Memory B cell (primary cell): Measurements from ENCODE around the gene CTNNB1.

Experiments used
- ATAC-seq: fragments of 150-1000 bp; cut with Tn5 transposase; 2 replicates; pipeline ENCODE4 v1.10.0; 2021; ENCODE audit warnings: low read depth, mild to moderate bottlenecking, moderate library complexity
- DNase-seq, 2 donors: peaks; one replicate each; pipeline ENCODE4 v3.0.0; 2022; ENCODE audit warnings: low spot score in 2 of 2
- H3K27ac Mint-ChIP-seq: one replicate; pipeline ENCODE4 v1.8.0; 2022; ENCODE audit warnings: mild to moderate bottlenecking, moderate library complexity, mixed read lengths
- H3K27me3 Mint-ChIP-seq: one replicate; pipeline ENCODE4 v1.8.0; 2022; ENCODE audit warnings: mixed read lengths
- H3K36me3 Mint-ChIP-seq: one replicate; pipeline ENCODE4 v1.8.0; 2022; ENCODE audit warnings: mild to moderate bottlenecking, mixed read lengths
- H3K4me1 Mint-ChIP-seq: one replicate; pipeline ENCODE4 v1.8.0; 2022; ENCODE audit warnings: mixed read lengths
- H3K4me3 Mint-ChIP-seq: one replicate; pipeline ENCODE4 v1.8.0; 2022; ENCODE audit warnings: mild to moderate bottlenecking, moderate library complexity, mixed read lengths
- H3K9me3 Mint-ChIP-seq: one replicate; pipeline ENCODE4 v1.8.0; 2022; ENCODE audit warnings: mixed read lengths

Gene CTNNB1

GRCh38 chr3:41198950-41199865, at the start of gene CTNNB1:
Gene CTNNB1, plus strand, starts transcription at chr3:41199505. Its CDS starts 24,564 bp downstream, at chr3:41224069.
- Mint-ChIP-seq H3K4me1 (peaks cover 23% of the 10 kb centered on the region), H3K4me3 (peak within 1 kb of the TSS; percentile 96), H3K9me3 (no peaks in the 10 kb centered on the region), H3K27ac (peak within 1 kb of the TSS; percentile 98), H3K36me3 (peaks cover 2% of the 10 kb centered on the region), H3K27me3 (no peaks in the 10 kb centered on the region)
- peak; percentile 94 to 98 for DNase-seq
- ATAC-seq, result peak; percentile 81

GRCh38 chr3:41155834-41156233, 43.5 kb upstream of the CTNNB1 start:
- Mint-ChIP-seq H3K27me3 (peaks cover 4% of the 10 kb centered on the region), H3K9me3 (no peaks in the 10 kb centered on the region), H3K36me3 (no peaks in the 10 kb centered on the region), H3K27ac (no peak overlapping the region), H3K4me1 (no peaks in the 10 kb centered on the region), H3K4me3 (no peak overlapping the region)
- no peak for ATAC-seq
- no peak for DNase-seq

- Mint-ChIP-seq H3K27ac (no peak overlapping the region), H3K36me3 (no peaks in the 10 kb centered on the region), H3K9me3 (no peaks in the 10 kb centered on the region), H3K27me3 (peaks cover 7% of the 10 kb centered on the region), H3K4me3 (no peak overlapping the region), H3K4me1 (no peaks in the 10 kb centered on the region)
- ATAC-seq, result no peak
- no peak for DNase-seq
These were observed 40.4 kb upstream of the CTNNB1 start for GRCh38 chr3:41158947-41159346.

GRCh38 chr3:41159588-41160189, 39.6 kb upstream of the CTNNB1 start:
- Mint-ChIP-seq H3K4me3 (no peak overlapping the region), H3K4me1 (no peaks in the 10 kb centered on the region), H3K27me3 (peaks cover 7% of the 10 kb centered on the region), H3K36me3 (no peaks in the 10 kb centered on the region), H3K27ac (no peak overlapping the region), H3K9me3 (no peaks in the 10 kb centered on the region)
- ATAC-seq (no peak), DNase-seq (no peak)

GRCh38 chr3:41162541-41162940, 36.8 kb upstream of the CTNNB1 start:
- no peak overlapping the region for H3K27ac Mint-ChIP-seq
- H3K27me3 Mint-ChIP-seq, result peaks cover 5% of the 10 kb centered on the region
- H3K4me3 Mint-ChIP-seq, result no peak overlapping the region
- H3K9me3 Mint-ChIP-seq, result no peaks in the 10 kb centered on the region
- ATAC-seq, result no peak
- no peaks in the 10 kb centered on the region for H3K4me1 Mint-ChIP-seq
- no peaks in the 10 kb centered on the region for H3K36me3 Mint-ChIP-seq
- DNase-seq, result no peak

- Mint-ChIP-seq H3K27ac (no peak overlapping the region), H3K9me3 (no peaks in the 10 kb centered on the region), H3K27me3 (peaks cover 5% of the 10 kb centered on the region), H3K4me3 (no peak overlapping the region), H3K36me3 (no peaks in the 10 kb centered on the region), H3K4me1 (no peaks in the 10 kb centered on the region)
- DNase-seq, result no peak
- ATAC-seq, result no peak
These were observed 36.3 kb upstream of the CTNNB1 start for GRCh38 chr3:41163006-41163405.

GRCh38 chr3:41163421-41163820, 35.9 kb upstream of the CTNNB1 start:
- Mint-ChIP-seq H3K36me3 (no peaks in the 10 kb centered on the region), H3K27ac (no peak overlapping the region), H3K4me1 (no peaks in the 10 kb centered on the region), H3K9me3 (no peaks in the 10 kb centered on the region), H3K4me3 (no peak overlapping the region), H3K27me3 (peaks cover 5% of the 10 kb centered on the region)
- no peak for DNase-seq
- ATAC-seq, result no peak

- DNase-seq, result no peak
- H3K27ac Mint-ChIP-seq, result no peak overlapping the region
These were observed 34.5 kb upstream of the CTNNB1 start for GRCh38 chr3:41164777-41165176.

GRCh38 chr3:41167722-41168497, 31.4 kb upstream of the CTNNB1 start:
- no peak overlapping the region for H3K27ac Mint-ChIP-seq
- DNase-seq (no peak), ATAC-seq (no peak)
- H3K27me3 Mint-ChIP-seq, result peaks cover 8% of the 10 kb centered on the region
- no peak overlapping the region for H3K4me3 Mint-ChIP-seq
- H3K9me3 Mint-ChIP-seq, result no peaks in the 10 kb centered on the region
- H3K36me3 Mint-ChIP-seq, result no peaks in the 10 kb centered on the region
- no peaks in the 10 kb centered on the region for H3K4me1 Mint-ChIP-seq

More at GRCh38 chr3:41164777-41165176, 34.5 kb upstream of the CTNNB1 start:
- Mint-ChIP-seq H3K36me3 (no peaks in the 10 kb centered on the region), H3K4me3 (no peak overlapping the region), H3K9me3 (no peaks in the 10 kb centered on the region), H3K4me1 (no peaks in the 10 kb centered on the region), H3K27me3 (peaks cover 9% of the 10 kb centered on the region)
- no peak for ATAC-seq

GRCh38 chr3:41169023-41169422, 30.3 kb upstream of the CTNNB1 start:
- H3K4me3 Mint-ChIP-seq, result no peak overlapping the region
- no peaks in the 10 kb centered on the region for H3K9me3 Mint-ChIP-seq
- DNase-seq, result no peak
- peaks cover 6% of the 10 kb centered on the region for H3K27me3 Mint-ChIP-seq
- no peak overlapping the region for H3K27ac Mint-ChIP-seq
- H3K36me3 Mint-ChIP-seq, result no peaks in the 10 kb centered on the region
- no peaks in the 10 kb centered on the region for H3K4me1 Mint-ChIP-seq
- ATAC-seq, result no peak

GRCh38 chr3:41173926-41174885, 25.1 kb upstream of the CTNNB1 start:
- H3K27me3 Mint-ChIP-seq, result peaks cover 8% of the 10 kb centered on the region
- DNase-seq (no peak), ATAC-seq (no peak)
- H3K4me1 Mint-ChIP-seq, result no peaks in the 10 kb centered on the region
- no peaks in the 10 kb centered on the region for H3K36me3 Mint-ChIP-seq
- no peaks in the 10 kb centered on the region for H3K9me3 Mint-ChIP-seq
- H3K4me3 Mint-ChIP-seq, result no peak overlapping the region
- no peak overlapping the region for H3K27ac Mint-ChIP-seq

- Mint-ChIP-seq H3K36me3 (no peaks in the 10 kb centered on the region), H3K9me3 (no peaks in the 10 kb centered on the region), H3K4me3 (no peak overlapping the region), H3K27me3 (peaks cover 7% of the 10 kb centered on the region), H3K4me1 (no peaks in the 10 kb centered on the region), H3K27ac (no peak overlapping the region)
- ATAC-seq, result no peak
- DNase-seq, result no peak
These were observed 23.9 kb upstream of the CTNNB1 start for GRCh38 chr3:41175365-41175764.

GRCh38 chr3:41176596-41176995, 22.7 kb upstream of the CTNNB1 start:
- H3K27me3 Mint-ChIP-seq, result peaks cover 11% of the 10 kb centered on the region
- ATAC-seq, result no peak
- H3K9me3 Mint-ChIP-seq, result no peaks in the 10 kb centered on the region
- no peak overlapping the region for H3K4me3 Mint-ChIP-seq
- H3K4me1 Mint-ChIP-seq, result no peaks in the 10 kb centered on the region
- no peaks in the 10 kb centered on the region for H3K36me3 Mint-ChIP-seq
- no peak for DNase-seq
- H3K27ac Mint-ChIP-seq, result no peak overlapping the region
